IPS-18c (cell line): ENCODE results near the gene CNTNAP2.
"Not testable (repeated sequence)": the region's sequence is repeated elsewhere in the genome, so short reads cannot be mapped to it uniquely, and the experiment has no call there.

Experiments used
- H3K4me3 ChIP-seq: 2 replicates; pipeline ENCODE4 v1.7.0; 2013; ENCODE audit warnings: low read depth, mild to moderate bottlenecking, low read length, moderate library complexity; ENCODE audit not compliant: insufficient read depth
- H3K9me3 ChIP-seq: one replicate; pipeline ENCODE4 v1.6.1; 2013; ENCODE audit warnings: mild to moderate bottlenecking, low read length, moderate library complexity; ENCODE audit not compliant: control insufficient read depth, insufficient read depth

Gene CNTNAP2

GRCh38 chr7:148041156-148041555, 1924.6 kb downstream of the CNTNAP2 start:
- Histone ChIP-seq H3K9me3 (no peaks in the 10 kb centered on the region), H3K4me3 (no peak overlapping the region)

- H3K4me3 ChIP-seq = no peak overlapping the region
- H3K9me3 ChIP-seq = no peaks in the 10 kb centered on the region
Measured at GRCh38 chr7:148042935-148043631, 1926.5 kb downstream of the CNTNAP2 start.

GRCh38 chr7:148044173-148044572, 1927.6 kb downstream of the CNTNAP2 start:
- no peak overlapping the region for H3K4me3 ChIP-seq

GRCh38 chr7:148045521-148045920, 1928.9 kb downstream of the CNTNAP2 start:
- Histone ChIP-seq H3K4me3 (no peak overlapping the region), H3K9me3 (no peaks in the 10 kb centered on the region)

More at GRCh38 chr7:148044173-148044572, 1927.6 kb downstream of the CNTNAP2 start:
- H3K9me3 ChIP-seq = no peaks in the 10 kb centered on the region

GRCh38 chr7:148049068-148049467, 1932.5 kb downstream of the CNTNAP2 start:
- Histone ChIP-seq H3K9me3 (no peaks in the 10 kb centered on the region), H3K4me3 (no peak overlapping the region)

GRCh38 chr7:148050492-148051158, 1934.0 kb downstream of the CNTNAP2 start:
- no peak overlapping the region for H3K4me3 ChIP-seq
- no peaks in the 10 kb centered on the region for H3K9me3 ChIP-seq

GRCh38 chr7:148056406-148056805, 1939.8 kb downstream of the CNTNAP2 start:
- Histone ChIP-seq H3K4me3 (no peak overlapping the region), H3K9me3 (no peaks in the 10 kb centered on the region)

GRCh38 chr7:148058092-148058491, 1941.5 kb downstream of the CNTNAP2 start:
- no peaks in the 10 kb centered on the region for H3K9me3 ChIP-seq
- no peak overlapping the region for H3K4me3 ChIP-seq

- Histone ChIP-seq H3K9me3 (no peaks in the 10 kb centered on the region), H3K4me3 (no peak overlapping the region)
Measured at GRCh38 chr7:148058753-148059152, 1942.2 kb downstream of the CNTNAP2 start.

- H3K4me3 ChIP-seq = no peak overlapping the region
- H3K9me3 ChIP-seq = no peaks in the 10 kb centered on the region
Measured at GRCh38 chr7:148060724-148061123, 1944.1 kb downstream of the CNTNAP2 start.

GRCh38 chr7:148078111-148078510, 1961.5 kb downstream of the CNTNAP2 start:
- not testable (repeated sequence) for H3K4me3 ChIP-seq, H3K9me3 ChIP-seq

GRCh38 chr7:148079206-148080080, 1962.8 kb downstream of the CNTNAP2 start:
- Histone ChIP-seq H3K9me3 (peaks cover 2% of the 10 kb centered on the region), H3K4me3 (no peak overlapping the region)

GRCh38 chr7:148083448-148083847, 1966.8 kb downstream of the CNTNAP2 start:
- Histone ChIP-seq H3K4me3 (no peak overlapping the region), H3K9me3 (peaks cover 2% of the 10 kb centered on the region)

- H3K9me3 ChIP-seq = peaks cover 2% of the 10 kb centered on the region
- H3K4me3 ChIP-seq = no peak overlapping the region
Measured at GRCh38 chr7:148084138-148084537, 1967.5 kb downstream of the CNTNAP2 start.

- no peak overlapping the region for H3K4me3 ChIP-seq
- H3K9me3 ChIP-seq = no peaks in the 10 kb centered on the region
Measured at GRCh38 chr7:148091882-148092281, 1975.3 kb downstream of the CNTNAP2 start.

- H3K9me3 ChIP-seq = no peaks in the 10 kb centered on the region
- no peak overlapping the region for H3K4me3 ChIP-seq
Measured at GRCh38 chr7:148093375-148094166, 1977.0 kb downstream of the CNTNAP2 start.

GRCh38 chr7:148095066-148095465, 1978.5 kb downstream of the CNTNAP2 start:
- Histone ChIP-seq H3K9me3 (no peaks in the 10 kb centered on the region), H3K4me3 (no peak overlapping the region)
